HEK293 (cell line): ENCODE results near the gene TXNRD2.

Source experiments
- CTCF ChIA-PET: fragments of 350-600 bp; formaldehyde crosslinking; extraction: SDS; loops from one replicate; lab custom pipeline; 2021; ENCODE audit warnings: antibody characterized with exemption; lab: Yijun Ruan, JAX
- POLR2A ChIA-PET: fragments of 300-600 bp; formaldehyde crosslinking; extraction: SDS; loops from one replicate; lab custom pipeline; 2020; ENCODE audit warnings: antibody characterized with exemption, inconsistent platforms; lab: Yijun Ruan, JAX
- H3K27ac ChIP-seq: fragments of 200-500 bp; sonication (Bioruptor generic); 2 replicates; pipeline ENCODE4 v1.5.1; 2014; ENCODE audit warnings: low read depth, low read length, control low read depth, inconsistent platforms; ENCODE audit errors: extremely low read depth
- H3K36me3 ChIP-seq, 2 experiments: fragments of 200-500 bp in 1 of 2; sonication (Bioruptor generic) in 1 of 2; 1 replicate in 1 of 2; 2 replicates in 1 of 2; pipeline ENCODE4 v1.5.1; 2014 to 2017; ENCODE audit warnings: inconsistent platforms in 2 of 2, low read length in 2 of 2; ENCODE audit not compliant: control insufficient read depth in 2 of 2, insufficient read depth in 1 of 2
- H3K4me1 ChIP-seq: fragments of 200-500 bp; sonication (Bioruptor generic); 2 replicates; pipeline ENCODE4 v1.5.1; 2014; ENCODE audit warnings: mild to moderate bottlenecking, low read length, inconsistent platforms; ENCODE audit not compliant: control insufficient read depth, insufficient read depth
- H3K4me3 ChIP-seq: 2 replicates; pipeline ENCODE4 v1.5.1; 2011; ENCODE audit warnings: low read depth, mild to moderate bottlenecking, control low read depth, low read length, moderate library complexity
- H3K9me3 ChIP-seq: fragments of 200-500 bp; sonication (Bioruptor generic); 2 replicates; pipeline ENCODE4 v1.5.1; 2014; ENCODE audit warnings: low read depth, low read length, inconsistent platforms; ENCODE audit not compliant: control insufficient read depth, insufficient read depth
- FEZF1 ChIP-seq: fragments of 450-650 bp; formaldehyde crosslinking; IDR thresholded peaks from 2 replicates; pipeline ENCODE4 v1.5.1; 2016; ENCODE audit warnings: missing biosample characterization, missing genetic modification characterization
- GLIS1 ChIP-seq: fragments of 450-650 bp; formaldehyde crosslinking; IDR thresholded peaks from 2 replicates; pipeline ENCODE4 v1.5.1; 2016; ENCODE audit warnings: missing biosample characterization, missing genetic modification characterization
- HIC1 ChIP-seq: fragments of 450-650 bp; formaldehyde crosslinking; IDR thresholded peaks from 2 replicates; pipeline ENCODE4 v1.5.1; 2016; ENCODE audit warnings: missing biosample characterization, missing genetic modification characterization
- KLF9 ChIP-seq: fragments of 450-650 bp; formaldehyde crosslinking; IDR thresholded peaks from 2 replicates; pipeline ENCODE4 v1.5.1; 2016; ENCODE audit warnings: missing biosample characterization, missing genetic modification characterization, low read depth
- TSHZ1 ChIP-seq: fragments of 450-650 bp; formaldehyde crosslinking; IDR thresholded peaks from 2 replicates; pipeline ENCODE4 v1.5.1; 2016; ENCODE audit warnings: missing biosample characterization, missing genetic modification characterization, borderline replicate concordance
- ZBTB10 ChIP-seq: fragments of 450-650 bp; formaldehyde crosslinking; IDR thresholded peaks from 2 replicates; pipeline ENCODE4 v1.5.1; 2016; ENCODE audit warnings: missing biosample characterization, missing genetic modification characterization
- ZBTB26 ChIP-seq: fragments of 450-650 bp; formaldehyde crosslinking; optimal IDR thresholded peaks from 2 replicates; pipeline ENCODE3; 2016; ENCODE audit warnings: missing biosample characterization, mild to moderate bottlenecking, missing genetic modification characterization
- ZBTB7A ChIP-seq: fragments of 450-650 bp; formaldehyde crosslinking; IDR thresholded peaks from 2 replicates; pipeline ENCODE4 v1.5.1; 2016; ENCODE audit warnings: low read depth, missing biosample characterization, missing genetic modification characterization
- ZBTB8A ChIP-seq: fragments of 450-650 bp; formaldehyde crosslinking; IDR thresholded peaks from 2 replicates; pipeline ENCODE4 v1.5.1; 2016; ENCODE audit warnings: missing biosample characterization, missing genetic modification characterization
- ZFP37 ChIP-seq: fragments of 450-650 bp; formaldehyde crosslinking; IDR thresholded peaks from 2 replicates; pipeline ENCODE4 v1.5.1; 2016; ENCODE audit warnings: missing biosample characterization, missing genetic modification characterization
- ZNF10 ChIP-seq: fragments of 450-650 bp; formaldehyde crosslinking; IDR thresholded peaks from 2 replicates; pipeline ENCODE4 v1.5.1; 2017; ENCODE audit warnings: missing biosample characterization, missing genetic modification characterization
- ZNF157 ChIP-seq: fragments of 450-650 bp; formaldehyde crosslinking; IDR thresholded peaks from 2 replicates; pipeline ENCODE4 v1.5.1; 2016; ENCODE audit warnings: missing biosample characterization, missing genetic modification characterization
- ZNF266 ChIP-seq: fragments of 450-650 bp; formaldehyde crosslinking; IDR thresholded peaks from 2 replicates; pipeline ENCODE4 v1.5.1; 2016; ENCODE audit warnings: missing biosample characterization, missing genetic modification characterization, low read depth
- ZNF324 ChIP-seq: fragments of 450-650 bp; formaldehyde crosslinking; IDR thresholded peaks from 2 replicates; pipeline ENCODE4 v1.5.1; 2016; ENCODE audit warnings: missing biosample characterization, missing genetic modification characterization
- ZNF335 ChIP-seq: fragments of 450-650 bp; formaldehyde crosslinking; conservative IDR thresholded peaks from 2 replicates; pipeline ENCODE4 v1.5.1; 2016; ENCODE audit warnings: missing biosample characterization, missing genetic modification characterization
- ZNF549 ChIP-seq: fragments of 450-650 bp; IDR thresholded peaks from 2 replicates; pipeline ENCODE4 v1.5.1; 2018; ENCODE audit warnings: missing biosample characterization, missing genetic modification characterization, mild to moderate bottlenecking, inconsistent platforms, moderate library complexity
- ZNF670 ChIP-seq: fragments of 450-650 bp; formaldehyde crosslinking; IDR thresholded peaks from 2 replicates; pipeline ENCODE4 v1.5.1; 2016; ENCODE audit warnings: missing biosample characterization, missing genetic modification characterization, low read depth
- ZSCAN18 ChIP-seq: fragments of 450-650 bp; formaldehyde crosslinking; IDR thresholded peaks from 2 replicates; pipeline ENCODE4 v1.5.1; 2016; ENCODE audit warnings: missing biosample characterization, missing genetic modification characterization
- ZSCAN23 ChIP-seq: fragments of 450-650 bp; formaldehyde crosslinking; IDR thresholded peaks from 2 replicates; pipeline ENCODE4 v1.5.1; 2016; ENCODE audit warnings: missing biosample characterization, missing genetic modification characterization

TXNRD2 gene

GRCh38 chr22:19984851-19985811, 43.5 kb upstream of the TXNRD2 start (continued):
- TF ChIP-seq HIC1 (tag by site-specific recombination) = no peak
- peak; percentile 16; the same call in 1 of the 2 replicates for TF ChIP-seq ZNF10 (tag by site-specific recombination)
- TF ChIP-seq GLIS1 (tag by site-specific recombination) = peak; percentile 20; the same call in 1 of the 2 replicates

GRCh38 chr22:19984201-19984753, 42.7 kb upstream of the TXNRD2 start:
- Histone ChIP-seq H3K27ac (peak overlapping the region; percentile 42), H3K4me1 (peaks cover 14% of the 10 kb centered on the region), H3K4me3 (no peak overlapping the region), H3K9me3 (no peaks in the 10 kb centered on the region), H3K36me3 (peaks cover 0 to 27% of the 10 kb centered on the region in 2 experiments; a peak in 1 of 3 replicates)
- ChIA-PET POLR2A (interaction anchor here (0.7 to 2.5 kb wide), 9 partner anchors 10 to 133 kb away, joined by 3 to 18 read pairs (median 4); partner anchors contain the start of gene TRMT2A), CTCF (interaction anchor here (0.7 to 2.4 kb wide), 11 partner anchors 10 to 254 kb away, joined by 3 to 13 read pairs (median 4); no protein-coding TSS in a partner anchor)
- no peak for TF ChIP-seq ZNF157
- TF ChIP-seq ZBTB10 (tag by site-specific recombination) = peak; percentile 58
- TF ChIP-seq ZBTB26 (tag by site-specific recombination) = peak; percentile 26
- TF ChIP-seq ZBTB7A = peak; percentile 71
- TF ChIP-seq ZSCAN18 (tag by site-specific recombination) = 0 out of 2 replicates have a peak, but pooled peaks have one; percentile 66
- no peak for TF ChIP-seq ZNF549 (tag by site-specific recombination)
- TF ChIP-seq TSHZ1 = peak; percentile 73; the same call in 1 of the 2 replicates
- peak; percentile 93 for TF ChIP-seq KLF9 (tag by site-specific recombination)
- no peak for TF ChIP-seq ZNF266 (tag by site-specific recombination)
- no peak for TF ChIP-seq ZNF670 (tag by site-specific recombination)
- no peak for TF ChIP-seq FEZF1 (tag by site-specific recombination)
- peak; percentile 83 for TF ChIP-seq ZNF335 (tag by site-specific recombination)
- TF ChIP-seq ZSCAN23 (tag by site-specific recombination) = peak; percentile 92
- TF ChIP-seq ZBTB8A (tag by site-specific recombination) = 0 out of 2 replicates have a peak, but pooled peaks have one; percentile 16
- TF ChIP-seq ZNF324 (tag by site-specific recombination) = peak; percentile 94
- peak; percentile 29; the same call in 1 of the 2 replicates for TF ChIP-seq ZFP37 (tag by site-specific recombination)
- peak; percentile 99 for TF ChIP-seq HIC1 (tag by site-specific recombination)
